GM19324 (cell line): ENCODE data around the gene KLHL11.

Experiments
- ATAC-seq: cut with Tn5 transposase; IDR thresholded peaks from one replicate; pipeline ENCODE4 v1.9.1; 2021; ENCODE audit warnings: mild to moderate bottlenecking, moderate library complexity; ENCODE audit not compliant: unreplicated experiment, low FRiP score

The KLHL11 gene

GRCh38 chr17:41812381-41813151 is 52.7 kb downstream of the KLHL11 start, which contains the start of gene FKBP10:
FKBP10 (plus strand) TSS chr17:41813004; CDS start chr17:41813035, 31 bp downstream.
- ATAC-seq, result no peak

- ATAC-seq, result peak; percentile 48
Measured at GRCh38 chr17:41811549-41812380, 53.5 kb downstream of the KLHL11 start, which contains the start of gene P3H4. P3H4 (minus strand) TSS chr17:41811949; CDS start chr17:41811915, 34 bp downstream.

- peak; percentile 10 for ATAC-seq
Measured at GRCh38 chr17:41810659-41811548, 54.3 kb downstream of the KLHL11 start.

- ATAC-seq, result no peak
Measured at GRCh38 chr17:41806685-41807445, 58.4 kb downstream of the KLHL11 start.
